PC-9 (cell line): Measurements from ENCODE around the gene SNAPC2. TPM values are rescaled to one million over a fixed set of nuclear protein-coding genes. Genes with fewer than 3 reads are reported as not detected.
A peak's percentile ranks its signal among the peaks of the same experiment; 100 is the strongest.

ENCODE experiments used
- BruUV-seq: library from RNA; stranded (reverse); fragments of 400-500 nt; replicated peaks from 2 replicates; lab custom pipeline; 2021; lab: Mats Ljungman, UMichigan
- CTCF ChIA-PET: fragments of 300-600 bp; sonication (Branson Sonifier 250); formaldehyde crosslinking; loops from one replicate; lab custom pipeline; 2022; ENCODE audit warnings: antibody characterized with exemption; lab: Charles Lee
- POLR2A ChIA-PET: fragments of 300-600 bp; sonication (Branson Sonifier 250); formaldehyde crosslinking; loops from one replicate; lab custom pipeline; 2022; ENCODE audit warnings: antibody characterized with exemption; ENCODE audit not compliant: unreplicated experiment; lab: Charles Lee
- DNase-seq, 2 experiments: peaks; one replicate each; pipeline versions ENCODE4 v3.0.0 to v3.0.0-alpha.2; 2015 to 2022; ENCODE audit warnings: mixed read lengths in 1 of 2
- H2AFZ ChIP-seq: fragments of 200-600 bp; sonication (generic); 2 replicates; pipeline ENCODE4 v1.8.1; 2017; ENCODE audit warnings: antibody characterized with exemption
- H3F3A ChIP-seq: fragments of 200-600 bp; sonication (generic); 2 replicates; pipeline ENCODE4 v1.8.1; 2017; ENCODE audit warnings: antibody characterized with exemption, mild to moderate bottlenecking, low read depth; ENCODE audit not compliant: insufficient read depth
- H3K27ac ChIP-seq: fragments of 200-600 bp; sonication (generic); 2 replicates; pipeline ENCODE4 v1.6.1; 2016; ENCODE audit warnings: mixed run types
- H3K27me3 ChIP-seq: fragments of 200-600 bp; sonication (generic); 2 replicates; pipeline ENCODE4 v1.6.1; 2016; ENCODE audit warnings: low read depth, mixed run types; ENCODE audit not compliant: insufficient read depth
- H3K36me3 ChIP-seq: fragments of 200-600 bp; sonication (generic); 2 replicates; pipeline ENCODE4 v1.6.1; 2016; ENCODE audit warnings: low read depth, mixed run types
- H3K4me1 ChIP-seq: fragments of 200-600 bp; sonication (generic); replicated peaks from 2 replicates; pipeline ENCODE4 v1.6.1; 2016; ENCODE audit warnings: mixed run types; ENCODE audit not compliant: insufficient read depth
- H3K4me2 ChIP-seq: fragments of 200-600 bp; sonication (generic); 2 replicates; pipeline ENCODE4 v1.6.1; 2017; ENCODE audit warnings: mixed run types
- H3K4me3 ChIP-seq: fragments of 200-600 bp; sonication (generic); 2 replicates; pipeline ENCODE4 v1.6.1; 2016; ENCODE audit warnings: mixed run types
- H3K79me2 ChIP-seq: fragments of 200-600 bp; sonication (generic); 2 replicates; pipeline ENCODE4 v1.6.1; 2017; ENCODE audit warnings: low read depth, mixed run types
- H3K9me2 ChIP-seq: fragments of 200-600 bp; sonication (generic); 2 replicates; pipeline ENCODE4 v1.8.1; 2017; ENCODE audit warnings: mild to moderate bottlenecking; ENCODE audit not compliant: insufficient read depth
- H3K9me3 ChIP-seq: fragments of 200-600 bp; sonication (generic); 2 replicates; pipeline ENCODE4 v1.8.1; 2016; ENCODE audit warnings: low read depth; ENCODE audit not compliant: insufficient read depth
- H4K20me1 ChIP-seq: fragments of 200-600 bp; sonication (generic); 2 replicates; pipeline ENCODE4 v1.8.1; 2017; ENCODE audit not compliant: insufficient read depth
- CTCF ChIP-seq: fragments of 200-600 bp; sonication (generic); conservative IDR thresholded peaks from 2 replicates; pipeline ENCODE4 v1.6.1; 2017; ENCODE audit warnings: mixed run types, antibody characterized with exemption, mild to moderate bottlenecking, moderate library complexity
- EZH2 ChIP-seq: fragments of 200-600 bp; sonication (generic); IDR thresholded peaks from 2 replicates; pipeline ENCODE4 v1.8.0; 2017; ENCODE audit warnings: antibody characterized with exemption, low read depth
- intact Hi-C: fragments of 100-400 bp; cut with micrococcal nuclease; formaldehyde crosslinking; loops from one replicate; pipeline ENCODE4 v1.10.0; 2022; ENCODE audit not compliant: unreplicated experiment
- total RNA-seq: library from RNA; stranded (reverse); gene quantifications from 2 replicates; pipeline ENCODE4 v1.2.3, GENCODE V29; 2021

Gene SNAPC2
- total RNA-seq, 1 experiment from 2014 or later, result 37.5 TPM

GRCh38 chr19:7969555-7969939, 49.4 kb downstream of the SNAPC2 start:
- Histone ChIP-seq H2AFZ (no peak overlapping the region), H4K20me1 (peaks cover 37% of the 10 kb centered on the region), H3K36me3 (peaks cover 20% of the 10 kb centered on the region), H3K4me2 (no peak overlapping the region), H3F3A (peaks cover 22% of the 10 kb centered on the region), H3K4me1 (no peaks in the 10 kb centered on the region), H3K27ac (no peak overlapping the region), H3K27me3 (no peaks in the 10 kb centered on the region), H3K4me3 (no peak overlapping the region), H3K9me2 (no peaks in the 10 kb centered on the region), H3K79me2 (no peaks in the 10 kb centered on the region), H3K9me3 (no peaks in the 10 kb centered on the region)
- ChIA-PET POLR2A (no interaction called here), CTCF (no interaction called here)
- no peak for TF ChIP-seq EZH2
- TF ChIP-seq CTCF, result no peak
- DNase-seq, result no peak
- no TSS peak for BruUV-seq
- intact Hi-C loops, result no loop called here

- TF ChIP-seq CTCF (peak; percentile 94), EZH2 (no peak)
- Histone ChIP-seq H3K9me3 (no peaks in the 10 kb centered on the region), H3K4me3 (no peak overlapping the region), H3K4me1 (no peaks in the 10 kb centered on the region), H3K27me3 (no peaks in the 10 kb centered on the region), H2AFZ (no peak overlapping the region), H3F3A (peaks cover 16% of the 10 kb centered on the region), H3K9me2 (no peaks in the 10 kb centered on the region), H4K20me1 (peaks cover 39% of the 10 kb centered on the region), H3K79me2 (no peaks in the 10 kb centered on the region), H3K4me2 (no peak overlapping the region), H3K27ac (no peak overlapping the region), H3K36me3 (peaks cover 11% of the 10 kb centered on the region; the same call in 1 of the 2 replicates)
- CTCF ChIA-PET, result interaction anchor here (0.6 to 1.0 kb wide), 3 partner anchors 30 to 100 kb away, joined by 3 to 7 read pairs (median 7); no protein-coding TSS in a partner anchor
- POLR2A ChIA-PET, result interaction anchor here (0.5 kb wide), 1 partner anchor 34 kb away, joined by 8 read pairs; no protein-coding TSS in a partner anchor
- intact Hi-C loops, result loop anchor here (1.0 kb wide), 1 partner anchor 31 kb away; no protein-coding TSS in a partner anchor
- no TSS peak for BruUV-seq
- DNase-seq, result peak in 1 of 2 experiments; percentile 46
These were observed 50.7 kb downstream of the SNAPC2 start for GRCh38 chr19:7970716-7971448.

GRCh38 chr19:7971553-7972520, 51.7 kb downstream of the SNAPC2 start:
- Histone ChIP-seq H3K4me3 (no peak overlapping the region), H4K20me1 (peaks cover 39% of the 10 kb centered on the region), H3K9me2 (no peaks in the 10 kb centered on the region), H3K36me3 (peaks cover 6% of the 10 kb centered on the region; the same call in 1 of the 2 replicates), H3K79me2 (no peaks in the 10 kb centered on the region), H3K4me2 (no peak overlapping the region), H3K27me3 (no peaks in the 10 kb centered on the region), H3K9me3 (no peaks in the 10 kb centered on the region), H3K4me1 (no peaks in the 10 kb centered on the region), H2AFZ (no peak overlapping the region), H3K27ac (no peak overlapping the region), H3F3A (peaks cover 8% of the 10 kb centered on the region)
- no TSS peak for BruUV-seq
- CTCF ChIA-PET, result no interaction called here
- intact Hi-C loops, result no loop called here
- DNase-seq, result no peak
- POLR2A ChIA-PET, result no interaction called here
- no peak for TF ChIP-seq EZH2
- no peak for TF ChIP-seq CTCF
